ENCODE measurements around the gene LONRF3.
A peak's percentile ranks its signal among the peaks of the same experiment; 100 is the strongest.
"Not testable (repeated sequence)": the region's sequence is repeated elsewhere in the genome, so short reads cannot be mapped to it uniquely, and the experiment has no call there.

Gene LONRF3

DNA sequence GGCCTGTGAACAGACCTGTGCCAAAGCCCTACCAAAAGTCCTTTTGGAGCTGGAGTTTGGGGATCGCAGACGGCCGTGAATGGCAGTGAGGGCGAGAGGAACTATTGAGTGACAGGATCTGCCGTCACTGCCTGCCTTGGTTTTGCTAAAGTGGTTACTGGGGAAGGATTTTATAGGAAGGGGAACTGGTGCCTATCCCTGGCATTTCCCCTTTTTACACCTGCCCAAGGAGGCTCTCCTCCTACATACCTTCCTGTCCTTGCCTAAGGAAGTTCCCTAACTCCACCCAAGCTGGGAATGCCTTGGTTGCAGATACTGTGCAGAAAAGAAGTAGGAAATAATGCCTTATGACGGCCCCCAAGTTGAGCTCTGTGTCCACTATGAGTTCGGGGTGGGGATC, 14.5 kb downstream of the LONRF3 start:
- DNase-seq (ENCODE audit: low read depth in 2 of 2), result no peak

DNA sequence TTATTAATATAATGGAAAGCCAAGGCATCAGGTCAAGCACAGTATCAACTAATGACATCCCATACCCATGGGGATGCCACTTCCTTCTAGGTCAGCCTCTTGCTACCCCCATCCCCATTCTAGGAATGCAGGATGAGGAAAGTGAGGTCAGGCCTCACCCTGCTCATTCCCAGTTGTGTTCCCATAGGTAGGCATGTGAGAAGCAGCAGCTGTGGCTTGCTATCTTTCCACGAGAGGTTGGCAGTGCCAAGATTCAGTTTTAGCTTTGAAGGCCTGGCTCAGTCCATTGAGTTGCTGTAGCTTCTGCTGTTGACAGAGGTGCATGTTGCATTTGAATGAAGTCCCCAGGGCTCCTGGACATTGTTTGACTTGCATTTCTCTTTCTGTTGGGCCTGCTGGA, 15.5 kb downstream of the LONRF3 start:
- DNase-seq (ENCODE audit: low read depth in 2 of 2), result no peak

DNA sequence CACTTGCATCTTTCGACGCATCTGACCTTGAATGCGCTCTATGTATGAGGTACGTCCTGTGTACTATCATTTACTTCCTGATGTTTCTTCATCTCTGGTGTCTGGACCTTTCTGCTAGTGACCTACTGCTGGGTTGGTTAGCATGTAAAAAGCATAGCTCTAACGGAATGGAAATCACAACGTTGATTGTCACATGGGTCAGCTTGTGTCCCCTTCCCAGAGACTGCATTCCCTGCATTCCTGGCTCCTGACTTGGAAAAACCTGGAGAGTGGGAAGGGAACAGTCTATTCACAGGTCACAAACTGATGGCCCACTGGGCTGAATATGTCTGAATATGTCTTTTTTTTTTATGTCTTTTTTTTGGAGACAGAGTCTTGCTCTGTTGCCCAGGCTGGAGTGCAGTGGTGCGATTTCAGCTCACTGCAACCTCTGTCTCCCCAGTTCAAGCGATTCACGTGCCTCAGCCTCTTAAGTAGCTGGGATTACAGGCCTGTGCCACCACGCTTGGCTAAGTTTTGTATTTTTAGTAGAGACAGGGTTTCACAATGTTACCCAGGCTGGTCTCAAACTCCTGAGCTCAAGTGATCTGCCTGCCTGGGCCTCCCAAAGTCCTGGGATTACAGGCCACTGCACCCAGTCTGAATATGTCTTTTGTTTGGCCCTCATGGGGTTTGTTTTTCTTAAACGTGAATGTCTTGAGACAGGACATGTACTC, 16.3 kb downstream of the LONRF3 start:
- DNase-seq (ENCODE audit: low read depth in 2 of 2), result no peak

DNA sequence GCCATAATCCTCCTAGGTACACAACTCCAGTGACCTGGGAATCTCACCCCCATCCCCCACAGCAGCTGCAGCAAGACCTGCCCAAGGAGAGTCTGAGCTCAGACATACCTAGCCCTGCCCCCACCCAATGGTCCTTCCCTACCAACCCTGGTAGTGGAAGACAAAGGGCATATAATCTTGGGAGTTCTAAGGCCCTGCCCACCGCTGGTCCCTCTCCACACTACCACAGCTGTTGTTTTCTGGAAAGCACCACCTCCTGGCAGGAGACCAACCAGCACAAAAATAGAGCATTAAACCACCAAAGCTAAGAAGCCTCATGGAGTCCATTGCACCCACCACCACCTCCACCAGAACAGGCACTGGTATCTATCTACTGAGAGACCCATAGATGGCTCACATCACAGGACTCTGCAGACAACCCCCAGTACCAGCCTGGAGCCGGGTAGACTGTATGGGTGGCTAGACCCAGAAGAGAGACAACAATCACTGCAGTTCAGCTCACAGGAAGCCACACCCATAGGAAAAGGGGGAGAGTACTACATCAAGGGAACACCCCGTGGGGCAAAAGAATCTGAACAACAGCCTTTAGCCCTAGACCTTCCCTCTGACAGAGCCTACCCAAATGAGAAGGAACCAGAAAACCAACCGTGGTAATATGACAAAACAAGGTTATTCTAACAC, 18.2 kb downstream of the LONRF3 start:
- not testable (repeated sequence) for DNase-seq (ENCODE audit: low read depth in 2 of 2)

DNA sequence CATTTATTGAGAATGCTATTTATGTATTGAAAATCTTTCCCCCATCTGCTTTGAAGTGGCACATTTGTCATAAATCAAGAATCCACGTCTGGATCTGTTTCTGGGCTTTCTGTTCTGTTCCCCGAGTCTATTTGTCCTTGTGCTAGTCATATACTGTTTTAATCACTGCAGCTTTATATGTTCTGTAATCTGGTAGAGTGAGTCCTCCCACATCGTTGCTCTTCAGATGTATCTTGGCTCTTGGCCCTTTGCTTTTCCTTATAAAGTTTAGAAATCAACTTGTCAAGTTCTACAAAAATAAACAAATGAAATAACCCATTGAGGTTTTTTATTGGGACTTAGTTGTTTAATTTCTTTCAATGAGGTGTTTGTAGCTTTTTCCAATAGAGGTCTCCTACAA, 29.0 kb downstream of the LONRF3 start:
- no peak for DNase-seq (ENCODE audit: low read depth in 2 of 2)

DNA sequence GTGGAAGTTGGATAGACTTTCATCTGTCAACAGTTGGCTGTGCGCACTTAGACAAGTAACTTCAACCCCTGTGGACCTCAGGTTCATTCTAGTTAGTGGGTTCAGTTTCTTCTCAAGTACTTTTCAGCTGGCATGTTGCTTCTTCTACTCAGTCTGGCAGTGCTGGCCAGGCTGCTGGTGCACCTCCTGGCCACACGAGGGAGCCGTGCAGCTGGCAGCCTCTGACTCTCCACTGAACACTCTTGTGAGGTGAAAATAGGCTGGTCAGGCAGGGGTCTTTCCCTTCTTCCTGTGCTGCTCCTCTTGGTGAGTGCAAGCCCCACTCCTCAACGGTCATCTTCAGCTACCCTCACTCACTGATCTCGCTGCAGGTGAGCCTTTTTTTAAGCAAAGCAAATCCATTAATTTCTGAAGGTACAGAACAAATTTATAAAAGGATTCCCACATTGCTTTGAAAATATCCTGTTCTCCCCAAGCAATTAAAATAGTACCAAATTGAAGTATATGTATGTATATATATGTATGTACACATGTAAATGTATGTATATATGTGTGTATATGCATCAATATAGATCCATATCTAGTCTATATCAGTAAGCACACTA, 30.6 kb downstream of the LONRF3 start:
- DNase-seq (ENCODE audit: low read depth in 2 of 2), result peak; percentile 23

DNA sequence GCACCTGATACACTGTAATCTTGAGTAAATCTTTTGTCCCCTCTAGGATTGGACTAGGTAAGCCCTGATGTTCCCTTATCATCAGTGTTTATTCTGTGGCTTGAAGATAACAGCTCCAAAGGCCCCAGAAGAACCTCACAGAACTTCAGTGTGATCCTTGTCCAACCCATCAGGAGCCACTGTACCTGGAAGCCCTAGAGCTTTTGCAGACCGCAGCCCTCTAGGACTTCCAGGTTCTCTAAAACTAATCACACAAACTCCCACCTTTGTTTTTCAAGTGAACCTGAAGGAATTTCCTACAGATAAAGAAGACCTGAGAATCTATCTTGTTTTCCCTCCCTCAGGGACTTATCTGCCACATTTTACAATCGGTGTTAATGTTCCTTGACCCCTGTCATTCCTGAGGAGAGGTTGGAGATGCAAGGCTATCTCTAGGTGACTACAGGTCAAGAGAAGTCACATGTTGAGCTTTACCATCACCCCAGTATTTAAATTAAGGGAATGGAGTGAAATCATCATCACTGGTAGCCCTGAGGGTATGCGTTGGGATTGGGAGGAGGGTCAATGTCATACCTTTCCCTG, 32.9 kb downstream of the LONRF3 start:
- DNase-seq (ENCODE audit: low read depth in 2 of 2), result no peak

DNA sequence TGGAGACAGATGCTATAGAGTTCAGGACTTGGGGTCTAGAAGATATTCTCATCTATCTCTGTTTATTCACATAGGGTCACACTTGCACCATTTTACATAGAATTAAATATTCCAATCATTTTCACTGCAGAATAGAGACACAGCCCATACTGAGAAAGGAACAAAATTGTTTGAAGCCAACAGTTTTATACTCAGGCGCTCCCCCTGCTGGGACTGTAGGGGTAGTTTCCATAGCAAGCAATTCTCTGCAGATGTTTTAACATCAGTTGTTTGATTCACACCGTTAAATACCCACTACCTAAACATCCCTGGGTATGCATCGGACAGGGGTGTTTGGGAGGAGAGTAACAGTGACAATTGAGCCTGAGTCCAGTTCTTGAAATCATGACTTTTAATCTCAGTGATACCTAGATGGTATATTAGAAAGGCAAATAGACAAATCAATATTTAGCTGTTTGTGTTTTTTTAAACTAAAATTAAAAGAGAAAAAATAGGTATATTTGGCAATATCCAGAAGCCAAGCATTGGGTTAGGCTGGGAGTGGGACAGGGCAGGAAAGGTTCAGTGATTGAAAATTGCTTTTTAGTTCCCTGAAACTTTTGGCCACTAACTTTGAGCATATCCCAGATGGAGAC, 33.8 kb downstream of the LONRF3 start:
- DNase-seq (ENCODE audit: low read depth in 2 of 2), result peak in 1 of 2 donors; percentile 4

DNA sequence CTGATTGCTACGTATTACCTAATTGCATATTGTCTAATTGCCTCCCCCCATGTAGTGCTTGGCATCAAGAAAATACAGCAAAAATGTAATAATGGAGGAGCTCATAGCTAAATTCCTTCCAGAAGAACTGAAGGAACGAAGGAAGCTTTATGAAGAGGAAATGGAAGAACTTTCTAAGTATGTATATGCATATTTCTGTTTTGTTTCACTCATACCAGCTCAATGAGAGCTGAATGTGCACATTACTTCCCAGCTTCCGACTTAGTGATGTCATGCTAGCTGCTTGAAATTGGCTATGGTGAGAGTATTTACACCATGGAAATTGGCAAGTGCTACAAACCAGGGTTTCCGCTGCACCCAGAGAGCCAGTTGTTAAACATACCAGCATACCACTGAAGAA, 34.7 kb downstream of the LONRF3 start:
- no peak for DNase-seq (ENCODE audit: low read depth in 2 of 2)

DNA sequence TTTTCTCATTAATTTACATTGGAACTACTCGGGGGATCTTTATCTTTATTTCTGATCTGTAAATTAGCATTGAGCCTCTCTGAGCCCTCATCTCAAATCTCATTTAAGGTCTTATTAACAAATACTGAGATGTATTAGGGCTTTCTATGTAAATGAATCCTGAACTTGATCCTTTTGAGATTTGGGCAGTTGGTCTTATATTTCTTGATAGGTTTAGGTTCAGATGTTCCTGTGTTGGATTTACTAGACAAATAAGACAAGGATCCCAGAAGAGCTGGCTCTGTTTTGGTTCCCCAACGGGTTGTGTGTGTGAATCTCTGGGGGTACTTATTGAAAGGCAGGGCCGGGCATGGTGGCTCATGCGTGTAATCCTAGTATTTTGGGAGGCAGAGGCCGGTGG, 36.1 kb downstream of the LONRF3 start:
- DNase-seq (ENCODE audit: low read depth in 2 of 2), result no peak

DNA sequence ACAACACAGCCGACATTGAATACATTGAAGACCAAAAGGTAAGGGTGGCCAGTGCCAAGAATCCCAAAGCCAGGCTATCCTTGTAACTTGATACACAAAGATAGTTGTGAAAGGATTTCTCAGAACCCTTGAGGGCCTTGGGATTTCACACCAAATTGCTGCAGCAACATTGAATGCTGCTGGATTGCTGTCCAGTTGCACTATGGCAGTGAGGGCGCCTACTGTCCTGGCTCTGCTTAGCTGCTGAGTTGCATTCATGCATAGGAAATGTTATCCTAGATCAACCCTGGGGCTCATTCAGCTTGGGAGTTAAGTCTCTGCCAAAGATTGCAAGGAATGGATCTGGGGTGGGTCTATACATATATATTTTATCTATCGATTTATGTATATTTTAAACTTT, 38.7 kb downstream of the LONRF3 start:
- no peak for DNase-seq (ENCODE audit: low read depth in 2 of 2)

DNA sequence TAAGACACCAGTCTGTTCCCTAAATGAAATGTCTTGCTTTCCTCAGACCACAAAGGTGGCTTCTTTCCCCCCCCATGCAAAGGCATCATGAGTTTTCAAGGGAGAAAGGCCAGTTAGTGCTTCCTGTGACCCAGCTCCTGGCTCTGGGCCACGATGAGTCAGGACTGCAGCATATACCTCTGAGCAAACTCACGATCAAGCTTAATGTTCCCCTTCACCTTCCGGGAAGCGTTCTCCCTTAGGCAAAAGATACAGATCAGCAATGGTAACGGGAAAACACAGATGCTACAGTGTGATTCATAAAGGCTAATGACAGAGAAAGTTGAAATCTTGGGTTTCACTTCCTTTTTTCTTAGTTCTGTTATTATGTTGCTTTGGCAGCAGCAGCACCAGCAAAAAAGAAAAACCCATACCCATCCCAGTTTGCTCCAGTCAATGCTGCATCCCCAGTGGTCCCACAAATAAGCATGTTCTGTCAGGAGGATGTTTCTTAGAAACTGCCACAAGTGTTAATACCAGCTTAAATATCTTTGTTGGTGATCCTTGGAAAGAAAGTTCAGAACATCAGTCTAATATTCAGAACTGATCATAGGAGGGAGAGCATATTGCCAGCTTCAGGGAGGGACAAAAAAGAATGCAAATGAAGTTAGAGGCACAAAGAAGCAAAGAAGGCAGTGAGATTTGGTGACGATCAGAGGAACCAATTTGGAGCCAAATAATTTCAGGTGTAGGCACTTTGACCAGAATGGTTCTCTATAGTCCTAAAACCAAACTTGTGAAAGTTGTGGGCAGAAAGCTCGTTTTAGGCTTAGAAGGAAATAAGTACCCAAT, 41.2 kb downstream of the LONRF3 start:
- no peak for DNase-seq (ENCODE audit: low read depth in 2 of 2)

DNA sequence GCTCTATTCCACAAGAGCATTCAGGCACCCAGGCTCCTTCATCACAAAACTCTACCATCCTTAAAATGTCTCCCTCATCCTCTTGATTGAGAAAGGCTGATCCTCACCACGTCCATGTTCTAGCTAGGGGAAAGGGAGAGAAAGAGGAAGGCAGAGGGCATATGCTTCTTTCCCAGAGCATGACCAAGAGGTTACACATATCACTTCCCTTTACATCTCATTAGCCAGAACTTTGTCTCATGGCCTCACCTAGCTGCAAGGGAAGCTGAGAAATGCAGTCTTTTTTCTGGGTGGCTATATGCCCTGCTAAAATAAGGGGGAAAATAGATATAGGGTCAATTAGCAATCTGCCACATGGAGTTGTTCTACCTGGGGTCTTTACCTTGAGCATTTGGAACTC, 42.7 kb downstream of the LONRF3 start:
- no peak for DNase-seq (ENCODE audit: low read depth in 2 of 2)

DNA sequence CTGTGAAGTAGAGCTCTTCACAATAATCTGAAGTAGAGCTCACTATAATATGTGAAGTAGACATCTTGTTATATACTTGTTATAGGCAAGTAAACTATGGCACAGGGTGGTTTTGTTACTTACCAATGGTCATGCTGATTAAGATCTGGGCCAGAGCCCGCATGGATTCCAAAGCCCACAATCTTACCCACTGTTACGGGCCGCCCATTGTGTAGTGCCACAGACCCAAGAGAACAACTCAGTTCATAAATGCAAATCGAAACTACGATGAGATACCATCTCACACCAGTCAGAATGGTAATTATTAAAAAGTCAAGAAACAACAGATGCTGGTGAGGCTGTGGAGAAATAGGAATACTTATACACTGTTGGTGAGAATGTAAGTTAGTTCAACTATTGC, 51.5 kb downstream of the LONRF3 start:
- DNase-seq (ENCODE audit: low read depth in 2 of 2), result no peak

DNA sequence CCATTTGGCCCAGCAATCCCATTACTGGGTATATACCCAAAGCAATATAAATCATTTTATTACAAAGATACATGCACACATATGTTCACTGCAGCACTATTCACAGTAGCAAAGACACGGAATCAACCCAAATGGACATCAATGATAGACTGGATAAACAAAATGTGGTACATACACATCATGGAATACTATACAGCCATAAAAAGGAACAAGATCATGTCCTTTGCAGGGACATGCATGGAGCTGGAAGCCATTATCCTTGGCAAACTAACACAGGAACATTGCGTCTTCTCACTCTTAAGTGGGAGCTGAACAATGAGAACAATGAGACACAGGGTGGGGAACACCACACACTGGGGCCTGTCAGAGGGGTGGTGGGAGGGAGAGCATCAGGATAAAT, 51.9 kb downstream of the LONRF3 start:
- DNase-seq (ENCODE audit: low read depth in 2 of 2), result not testable (repeated sequence)

DNA sequence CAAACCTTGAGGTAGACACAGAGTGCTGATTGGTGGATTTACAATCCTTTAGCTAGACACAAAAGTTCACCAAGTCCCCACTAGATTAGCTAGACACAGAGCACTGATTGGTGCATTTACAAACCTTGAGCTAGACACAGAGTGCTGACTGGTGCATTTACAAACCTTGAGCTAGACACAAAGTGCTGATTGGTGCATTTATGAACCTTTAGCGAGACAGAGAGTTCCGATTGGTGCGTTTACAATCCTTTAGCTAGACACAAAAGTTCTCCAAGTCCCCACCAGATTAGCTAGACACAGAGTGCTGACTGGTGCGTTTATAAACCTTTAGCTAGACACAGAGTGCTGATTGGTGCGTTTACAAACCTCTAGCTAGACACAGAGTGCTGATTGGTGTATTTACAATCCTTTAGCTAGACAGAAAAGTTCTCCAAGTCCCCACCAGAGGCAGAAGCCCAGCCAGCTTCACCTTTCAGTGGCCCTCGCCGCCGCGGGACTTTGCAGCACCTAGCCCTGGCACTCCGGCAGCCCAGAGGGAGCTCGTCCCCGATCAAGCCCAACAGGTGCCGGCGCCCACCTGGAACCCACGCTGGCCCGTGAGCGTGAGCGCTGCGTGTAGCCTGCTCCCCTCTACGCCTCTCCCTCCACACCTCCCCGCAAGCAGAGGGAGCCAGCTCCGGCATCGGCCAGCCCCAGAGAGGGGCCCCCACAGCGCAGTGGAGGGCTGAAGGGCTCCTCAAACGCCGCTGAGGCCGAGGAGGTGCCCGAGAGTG, 53.7 kb downstream of the LONRF3 start:
- DNase-seq (ENCODE audit: low read depth in 2 of 2), result not testable (repeated sequence)

DNA sequence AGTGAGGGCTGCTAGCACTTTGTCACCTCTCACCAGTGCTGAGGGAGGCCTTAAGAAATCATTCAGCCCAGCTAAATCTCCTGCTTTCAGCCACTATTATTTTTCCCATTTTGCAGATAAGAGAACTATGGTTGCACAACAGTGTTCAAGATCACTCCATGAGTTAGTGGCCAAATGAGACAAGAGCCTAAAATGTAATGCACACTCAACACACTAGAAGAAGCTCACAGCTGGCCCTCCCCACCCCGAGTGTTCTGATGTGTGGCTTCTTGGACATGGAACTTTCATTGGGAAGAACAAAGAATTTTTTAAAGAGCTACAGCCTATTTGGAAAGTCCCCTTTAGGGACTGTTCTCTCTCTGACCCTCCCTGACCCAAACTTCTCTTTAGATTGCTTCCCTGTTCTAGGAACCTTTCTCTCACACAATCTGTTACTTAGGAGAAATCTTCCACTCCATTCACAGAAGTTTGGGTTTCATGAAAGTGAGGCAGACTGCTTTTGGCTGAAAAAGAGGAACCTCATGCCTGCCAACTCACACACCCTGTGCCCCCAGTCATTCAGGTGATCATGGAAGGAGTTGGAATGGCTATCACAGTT, 54.4 kb downstream of the LONRF3 start:
- DNase-seq (ENCODE audit: low read depth in 2 of 2), result no peak

DNA sequence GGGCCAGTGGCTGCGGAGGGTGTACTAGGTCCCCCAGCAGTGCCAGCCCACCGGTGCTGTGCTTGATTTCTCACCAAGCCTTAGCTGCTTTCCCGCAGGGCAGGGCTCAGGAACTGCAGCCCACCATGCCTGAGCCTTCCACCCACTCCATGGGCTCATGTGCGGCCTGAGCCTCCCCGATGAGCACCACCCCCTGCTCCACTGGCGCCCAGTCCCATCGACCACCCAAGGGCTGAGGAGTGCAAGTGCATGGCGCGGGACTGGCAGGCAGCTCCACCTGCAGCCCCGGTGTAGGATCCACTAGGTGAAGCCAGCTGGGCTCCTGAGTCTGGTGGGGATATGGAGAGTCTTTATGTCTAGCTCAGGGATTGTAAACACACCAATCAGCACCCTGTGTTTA, 55.2 kb downstream of the LONRF3 start:
- DNase-seq (ENCODE audit: low read depth in 2 of 2), result not testable (repeated sequence)

DNA sequence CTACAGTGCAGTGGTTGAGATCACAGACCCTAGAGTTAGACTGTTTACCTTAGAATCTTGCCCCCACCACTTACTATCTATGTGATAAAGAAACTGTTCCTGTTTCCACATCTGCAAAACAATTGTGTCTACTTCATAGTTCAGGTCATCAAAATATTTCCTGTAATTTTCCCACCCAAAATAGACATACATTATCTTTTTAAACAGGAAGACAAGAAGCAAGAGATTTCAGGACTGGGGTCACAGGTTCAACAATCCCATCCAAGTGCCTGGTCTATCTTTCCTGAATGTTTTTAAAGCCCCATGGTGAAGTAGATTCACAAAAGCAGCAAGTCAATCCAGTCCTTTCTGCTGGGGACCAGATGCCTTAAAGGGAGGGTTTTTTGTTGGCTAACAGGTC, 56.6 kb downstream of the LONRF3 start:
- DNase-seq (ENCODE audit: low read depth in 2 of 2), result no peak

Data from stimulated activated CD8-positive, alpha-beta memory T cell treated with anti-CD3 and anti-CD28 coated beads, Interleukin-2, amount 100 ng/mL, for 1 hour (primary cell).